ENCODE results near the gene ZNF784.

Gene ZNF784

GRCh38 chr19:55668603-55669348 is 44.4 kb upstream of the ZNF784 start:
- no peak for TF ChIP-seq SPI1 (IDR thresholded peaks at IDR 0.05; ENCODE audit: borderline replicate concordance, low read depth)
- no peak for TF ChIP-seq GABPA (IDR thresholded peaks at IDR 0.05; ENCODE audit: low read depth)
- TF ChIP-seq, protein P1, sequence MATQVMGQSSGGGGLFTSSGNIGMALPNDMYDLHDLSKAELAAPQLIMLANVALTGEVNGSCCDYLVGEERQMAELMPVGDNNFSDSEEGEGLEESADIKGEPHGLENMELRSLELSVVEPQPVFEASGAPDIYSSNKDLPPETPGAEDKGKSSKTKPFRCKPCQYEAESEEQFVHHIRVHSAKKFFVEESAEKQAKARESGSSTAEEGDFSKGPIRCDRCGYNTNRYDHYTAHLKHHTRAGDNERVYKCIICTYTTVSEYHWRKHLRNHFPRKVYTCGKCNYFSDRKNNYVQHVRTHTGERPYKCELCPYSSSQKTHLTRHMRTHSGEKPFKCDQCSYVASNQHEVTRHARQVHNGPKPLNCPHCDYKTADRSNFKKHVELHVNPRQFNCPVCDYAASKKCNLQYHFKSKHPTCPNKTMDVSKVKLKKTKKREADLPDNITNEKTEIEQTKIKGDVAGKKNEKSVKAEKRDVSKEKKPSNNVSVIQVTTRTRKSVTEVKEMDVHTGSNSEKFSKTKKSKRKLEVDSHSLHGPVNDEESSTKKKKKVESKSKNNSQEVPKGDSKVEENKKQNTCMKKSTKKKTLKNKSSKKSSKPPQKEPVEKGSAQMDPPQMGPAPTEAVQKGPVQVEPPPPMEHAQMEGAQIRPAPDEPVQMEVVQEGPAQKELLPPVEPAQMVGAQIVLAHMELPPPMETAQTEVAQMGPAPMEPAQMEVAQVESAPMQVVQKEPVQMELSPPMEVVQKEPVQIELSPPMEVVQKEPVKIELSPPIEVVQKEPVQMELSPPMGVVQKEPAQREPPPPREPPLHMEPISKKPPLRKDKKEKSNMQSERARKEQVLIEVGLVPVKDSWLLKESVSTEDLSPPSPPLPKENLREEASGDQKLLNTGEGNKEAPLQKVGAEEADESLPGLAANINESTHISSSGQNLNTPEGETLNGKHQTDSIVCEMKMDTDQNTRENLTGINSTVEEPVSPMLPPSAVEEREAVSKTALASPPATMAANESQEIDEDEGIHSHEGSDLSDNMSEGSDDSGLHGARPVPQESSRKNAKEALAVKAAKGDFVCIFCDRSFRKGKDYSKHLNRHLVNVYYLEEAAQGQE (IDR thresholded peaks at IDR 0.05; ENCODE audit: insufficient replicate concordance, low read depth) = no peak
- no peak for TF ChIP-seq CTCF (IDR thresholded peaks at IDR 0.05; ENCODE audit: insufficient read depth, low read length)
- TF ChIP-seq POLR2AphosphoS5 (IDR thresholded peaks at IDR 0.05; ENCODE audit: low read depth) = no peak
- no peak for DNase-seq (ENCODE audit: low read depth in 1 of 2, low spot score in 1 of 2)
- no peak overlapping the region for H3K4me3 ChIP-seq (replicated peaks; ENCODE audit: insufficient read depth, low read length)
- H3K27ac ChIP-seq (replicated peaks) = no peak overlapping the region
- H3K27me3 ChIP-seq (ENCODE audit: insufficient read depth, poor library complexity, severe bottlenecking) = no peaks in the 10 kb centered on the region

DNA sequence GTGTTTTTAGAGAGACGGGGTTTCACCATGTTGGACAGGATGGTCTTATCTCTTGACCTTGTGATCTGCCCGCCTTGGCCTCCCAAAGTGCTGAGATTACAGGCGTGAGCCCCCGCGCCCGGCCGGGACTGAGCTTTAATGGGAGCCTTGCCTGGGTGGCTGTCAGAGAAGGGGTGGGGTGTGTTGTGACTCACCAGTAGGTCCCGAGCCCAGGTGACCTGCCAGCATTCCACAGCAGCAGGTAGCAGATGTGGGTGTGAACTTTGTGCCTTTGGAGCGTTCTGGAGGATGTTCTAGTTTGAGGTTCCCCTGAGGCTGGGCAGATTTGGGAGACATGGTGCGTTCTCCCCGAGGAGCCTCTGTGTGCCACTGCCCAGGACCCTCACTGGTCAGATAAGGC is 43.6 kb upstream of the ZNF784 start:
- Histone ChIP-seq H3K4me3 (replicated peaks; ENCODE audit: insufficient read depth, low read length) (no peak overlapping the region), H3K27ac (replicated peaks) (no peak overlapping the region), H3K27me3 (ENCODE audit: insufficient read depth, poor library complexity, severe bottlenecking) (no peaks in the 10 kb centered on the region)
- TF ChIP-seq CTCF (IDR thresholded peaks at IDR 0.05; ENCODE audit: insufficient read depth, low read length) = no peak
- no peak for TF ChIP-seq SPI1 (IDR thresholded peaks at IDR 0.05; ENCODE audit: borderline replicate concordance, low read depth)
- no peak for TF ChIP-seq GABPA (IDR thresholded peaks at IDR 0.05; ENCODE audit: low read depth)
- TF ChIP-seq POLR2AphosphoS5 (IDR thresholded peaks at IDR 0.05; ENCODE audit: low read depth) = no peak
- TF ChIP-seq, protein P1 (IDR thresholded peaks at IDR 0.05; ENCODE audit: insufficient replicate concordance, low read depth) = no peak
- no peak for DNase-seq (ENCODE audit: low read depth in 1 of 2, low spot score in 1 of 2)

DNA sequence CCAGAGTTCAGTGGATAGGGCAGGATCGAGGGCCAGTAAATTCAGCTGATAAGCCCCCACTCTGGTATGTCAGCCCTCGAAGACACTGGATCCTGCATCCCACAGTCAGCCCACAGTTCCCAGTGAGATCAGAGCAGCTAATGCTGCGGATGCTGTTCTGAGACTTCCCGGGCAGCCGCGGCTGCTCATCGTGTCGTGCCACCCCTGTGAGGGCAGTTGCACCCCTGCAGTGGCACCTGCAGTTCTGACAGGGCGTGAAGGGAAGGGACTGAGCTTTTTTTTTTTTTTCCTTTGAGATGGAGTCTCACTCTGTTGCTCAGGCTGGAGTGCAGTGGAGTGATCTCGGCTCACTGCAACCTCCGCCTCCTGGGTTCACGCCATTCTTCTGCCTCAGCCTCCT is 43.1 kb upstream of the ZNF784 start:
- TF ChIP-seq GABPA (IDR thresholded peaks at IDR 0.05; ENCODE audit: low read depth) (no peak), SPI1 (IDR thresholded peaks at IDR 0.05; ENCODE audit: borderline replicate concordance, low read depth) (no peak), CTCF (IDR thresholded peaks at IDR 0.05; ENCODE audit: insufficient read depth, low read length) (no peak), POLR2AphosphoS5 (IDR thresholded peaks at IDR 0.05; ENCODE audit: low read depth) (no peak)
- TF ChIP-seq, protein P1 (IDR thresholded peaks at IDR 0.05; ENCODE audit: insufficient replicate concordance, low read depth) = no peak
- H3K27ac ChIP-seq (replicated peaks) = no peak overlapping the region
- DNase-seq (ENCODE audit: low read depth in 1 of 2, low spot score in 1 of 2) = no peak
- H3K27me3 ChIP-seq (ENCODE audit: insufficient read depth, poor library complexity, severe bottlenecking) = no peaks in the 10 kb centered on the region
- H3K4me3 ChIP-seq (replicated peaks; ENCODE audit: insufficient read depth, low read length) = no peak overlapping the region

Data from HL-60 (cell line).